Spleen (tissue), 7 donors: ENCODE measurements around the gene FBH1.

Experiments used
- POLR2A ChIP-seq, 3 donors: fragments of 450-650 bp; IDR thresholded peaks; one replicate each; pipeline ENCODE4 v1.5.1; 2017; ENCODE audit warnings: antibody characterized with exemption in 3 of 3, mild to moderate bottlenecking in 1 of 3
- POLR2AphosphoS5 ChIP-seq, 3 donors: sonication (generic); formaldehyde crosslinking; IDR thresholded peaks; one replicate each; pipeline ENCODE4 v1.5.1; 2017; ENCODE audit warnings: antibody characterized with exemption in 3 of 3
- TF ChIP-seq, protein P1 (sequence below), 11 experiments: fragments of 200-600 bp in 7 of 11; fragments of 450-650 bp in 4 of 11; sonication (generic) in 4 of 11; IDR thresholded peaks in 8 of 11; conservative IDR thresholded peaks in 3 of 11; 1 replicate in 7 of 11; 2 replicates in 4 of 11; pipeline versions ENCODE4 v1.4.0 to v1.8.0; 2016 to 2021; ENCODE audit warnings: antibody characterized with exemption in 11 of 11, inconsistent platforms in 4 of 11, mild to moderate bottlenecking in 1 of 11
- donor health status: DM: no; HTN: no; CAD: no; lungs with moderate emphysema.
- donor health status: DM: no; HTN: no; CAD: no.
- donor health status: DM: no; HTN: no; CAD: no.

DNA sequence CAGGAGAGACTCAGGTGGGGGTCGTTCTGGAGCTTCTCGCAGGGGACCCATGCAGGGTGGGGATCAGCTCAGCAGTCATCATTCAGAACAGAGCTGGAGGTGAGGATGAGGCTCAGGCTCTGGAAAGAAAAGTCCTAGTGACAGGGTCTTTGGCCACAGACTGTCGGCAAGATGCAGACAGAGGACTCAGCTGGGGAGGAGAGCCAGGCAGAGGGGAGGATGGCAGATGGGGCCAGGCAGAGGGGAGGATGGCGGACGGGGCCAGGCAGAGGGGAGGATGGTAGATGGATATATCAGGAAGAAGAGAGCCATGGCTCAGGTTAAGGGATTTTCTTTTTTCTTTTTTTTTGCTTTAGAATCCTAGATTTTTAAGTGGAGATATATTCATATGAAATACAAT, 95.0 kb downstream of the FBH1 start:
- TF ChIP-seq, protein P1, sequence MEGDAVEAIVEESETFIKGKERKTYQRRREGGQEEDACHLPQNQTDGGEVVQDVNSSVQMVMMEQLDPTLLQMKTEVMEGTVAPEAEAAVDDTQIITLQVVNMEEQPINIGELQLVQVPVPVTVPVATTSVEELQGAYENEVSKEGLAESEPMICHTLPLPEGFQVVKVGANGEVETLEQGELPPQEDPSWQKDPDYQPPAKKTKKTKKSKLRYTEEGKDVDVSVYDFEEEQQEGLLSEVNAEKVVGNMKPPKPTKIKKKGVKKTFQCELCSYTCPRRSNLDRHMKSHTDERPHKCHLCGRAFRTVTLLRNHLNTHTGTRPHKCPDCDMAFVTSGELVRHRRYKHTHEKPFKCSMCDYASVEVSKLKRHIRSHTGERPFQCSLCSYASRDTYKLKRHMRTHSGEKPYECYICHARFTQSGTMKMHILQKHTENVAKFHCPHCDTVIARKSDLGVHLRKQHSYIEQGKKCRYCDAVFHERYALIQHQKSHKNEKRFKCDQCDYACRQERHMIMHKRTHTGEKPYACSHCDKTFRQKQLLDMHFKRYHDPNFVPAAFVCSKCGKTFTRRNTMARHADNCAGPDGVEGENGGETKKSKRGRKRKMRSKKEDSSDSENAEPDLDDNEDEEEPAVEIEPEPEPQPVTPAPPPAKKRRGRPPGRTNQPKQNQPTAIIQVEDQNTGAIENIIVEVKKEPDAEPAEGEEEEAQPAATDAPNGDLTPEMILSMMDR (IDR thresholded peaks at IDR 0.05 in 8 of 11, conservative IDR thresholded peaks at IDR 0.05 in 3 of 11): no peak
- no peak for TF ChIP-seq POLR2A (IDR thresholded peaks at IDR 0.05)
- TF ChIP-seq POLR2AphosphoS5 (IDR thresholded peaks at IDR 0.05): no peak
